ENCODE results near the gene WNT5B. TPM values are rescaled to one million over a fixed set of nuclear protein-coding genes. Genes with fewer than 3 reads are reported as not detected.

Gene WNT5B
- total and polyA plus RNA-seq, 9 of the 15 experiments (the other 6 are each of a cell fraction or from before 2014, with no cell fraction given), result 0.42 to 16.8 (median 5.4) TPM

GRCh38 chr12:1605129-1606020, 23.7 kb upstream of the WNT5B start (continued):
- 0 out of 2 replicates have a peak, but pooled peaks have one; percentile 52 for TF ChIP-seq HBP1 (CRISPR knock-in tag; IDR thresholded peaks at IDR 0.05)
- TF ChIP-seq POU5F1 (IDR thresholded peaks at IDR 0.05; ENCODE audit: borderline replicate concordance, low read depth, low read length, partially characterized antibody), result no peak
- peak; percentile 52; the same call in 1 of the 2 replicates for TF ChIP-seq ZBTB5 (IDR thresholded peaks at IDR 0.05)
- peak; percentile 31; the same call in 1 of the 2 replicates for TF ChIP-seq GABPB1 (CRISPR knock-in tag; IDR thresholded peaks at IDR 0.05)
- TF ChIP-seq ESRRA (IDR thresholded peaks at IDR 0.05; ENCODE audit: borderline replicate concordance, low read depth), result peak; percentile 46
- TF ChIP-seq NRF1 (conservative IDR thresholded peaks at IDR 0.05 in 1 of 2, IDR thresholded peaks at IDR 0.05 in 1 of 2), result 0 out of 4 replicates have a peak, but pooled peaks have one; percentile 9 to 20
- peak; percentile 45; the same call in 1 of the 2 replicates for TF ChIP-seq SMAD4 (CRISPR knock-in tag; conservative IDR thresholded peaks at IDR 0.05)
- peak; percentile 86 for TF ChIP-seq BRD9 (IDR thresholded peaks at IDR 0.05; ENCODE audit: low read depth, partially characterized antibody)
- no peak for TF ChIP-seq EGR1 (conservative IDR thresholded peaks at IDR 0.05)
- TF ChIP-seq ZNF592 (IDR thresholded peaks at IDR 0.05), result 0 out of 2 replicates have a peak, but pooled peaks have one; percentile 49
- TF ChIP-seq ETS1 (conservative IDR thresholded peaks at IDR 0.05; ENCODE audit: control insufficient read depth, low read depth, low read length), result no peak
- TF ChIP-seq PHB2 (IDR thresholded peaks at IDR 0.05; ENCODE audit: low read depth), result no peak
- TF ChIP-seq TAL1 (IDR thresholded peaks at IDR 0.05), result no peak
- peak; percentile 49; the same call in 1 of the 2 replicates for TF ChIP-seq SMARCA5 (IDR thresholded peaks at IDR 0.05)
- TF ChIP-seq CHCHD3 (CRISPR knock-in tag; IDR thresholded peaks at IDR 0.05), result no peak
- peak; percentile 75 for TF ChIP-seq OTX1 (CRISPR knock-in tag; IDR thresholded peaks at IDR 0.05)
- TF ChIP-seq ZBTB43 (CRISPR knock-in tag; IDR thresholded peaks at IDR 0.05), result peak; percentile 98

Data from K562 (cell line).